B cell (primary cell): Measurements from ENCODE around the gene MAGEB16. TPM values are rescaled to one million over a fixed set of nuclear protein-coding genes. Genes with fewer than 3 reads are reported as not detected.

Experiments used
- ATAC-seq: fragments of 200-7000 bp; cut with Tn5 transposase; one replicate; pipeline ENCODE4 v1.10.0; 2021; ENCODE audit warnings: low read depth, mild to moderate bottlenecking, moderate number of reproducible peaks, moderate library complexity
- CTCF ChIA-PET: fragments of 350-600 bp; sonication (Branson Sonifier 250); formaldehyde crosslinking; loops from one replicate; lab custom pipeline; 2021; ENCODE audit warnings: antibody characterized with exemption, inconsistent platforms; lab: Charles Lee
- POLR2A ChIA-PET: fragments of 350-600 bp; sonication (Branson Sonifier 250); formaldehyde crosslinking; loops from one replicate; lab custom pipeline; 2021; ENCODE audit warnings: antibody characterized with exemption; lab: Charles Lee
- DNase-seq: peaks from one replicate; pipeline ENCODE4 v3.0.0; 2013
- H2AFZ ChIP-seq: 2 replicates; pipeline ENCODE4 v1.6.1; 2012; ENCODE audit warnings: mild to moderate bottlenecking, low read depth, low read length; ENCODE audit not compliant: insufficient read depth, poor library complexity, severe bottlenecking
- H3K27ac ChIP-seq, 2 donors: 1 replicate in 1 of 2; 2 replicates in 1 of 2; pipeline ENCODE4 v1.5.1; 2012 to 2013; ENCODE audit warnings: low read length in 2 of 2, mild to moderate bottlenecking in 2 of 2, moderate library complexity in 1 of 2
- H3K27me3 ChIP-seq, 4 experiments: fragments of 200-600 bp in 1 of 4; sonication (generic) in 1 of 4; replicated peaks in 1 of 4; 1 replicate in 2 of 4; 2 replicates in 2 of 4; pipeline versions ENCODE4 v1.6.1 to v1.7.0; 2013 to 2016; ENCODE audit warnings: low read length in 3 of 4, mild to moderate bottlenecking in 2 of 4, mixed read lengths in 1 of 4, moderate library complexity in 1 of 4; ENCODE audit not compliant: insufficient read depth in 4 of 4, control insufficient read depth in 3 of 4; ENCODE audit errors: control extremely low read depth in 1 of 4
- H3K36me3 ChIP-seq, 2 experiments: replicated peaks in 1 of 2; 1 replicate in 1 of 2; 2 replicates in 1 of 2; pipeline versions ENCODE4 v1.6.1 to v1.7.1; 2013; ENCODE audit warnings: low read length in 1 of 2; ENCODE audit not compliant: insufficient read depth in 2 of 2, control insufficient read depth in 1 of 2; ENCODE audit errors: control extremely low read depth in 1 of 2, extremely low read depth in 1 of 2
- H3K4me1 ChIP-seq, 2 donors: fragments of 200-600 bp in 1 of 2; sonication (generic) in 1 of 2; 1 replicate in 1 of 2; 2 replicates in 1 of 2; pipeline versions ENCODE4 v1.5.1 to v1.6.1; 2013 to 2017; ENCODE audit warnings: low read length in 2 of 2; ENCODE audit not compliant: control insufficient read depth in 2 of 2, insufficient read depth in 2 of 2
- H3K4me2 ChIP-seq: replicated peaks from 2 replicates; pipeline ENCODE3; 2012; ENCODE audit warnings: mild to moderate bottlenecking, low read depth, low read length; ENCODE audit not compliant: poor library complexity, severe bottlenecking
- H3K4me3 ChIP-seq, 5 experiments: fragments of 200-600 bp in 1 of 5; sonication (generic) in 1 of 5; 1 replicate in 3 of 5; 2 replicates in 2 of 5; pipeline versions ENCODE4 v1.5.1 to v1.7.0; 2011 to 2016; ENCODE audit warnings: low read length in 4 of 5, mild to moderate bottlenecking in 4 of 5, low read depth in 2 of 5, control low read depth in 1 of 5, moderate library complexity in 1 of 5; ENCODE audit not compliant: insufficient read depth in 1 of 5; ENCODE audit errors: control extremely low read depth in 1 of 5, extremely low read depth in 1 of 5
- H3K79me2 ChIP-seq: fragments of 200-600 bp; sonication (generic); one replicate; pipeline ENCODE4 v1.6.0; 2016; ENCODE audit warnings: low read length; ENCODE audit not compliant: control insufficient read depth, insufficient read depth
- H3K9ac ChIP-seq: fragments of 200-600 bp; sonication (generic); 2 replicates; pipeline ENCODE4 v1.6.1; 2017; ENCODE audit warnings: mild to moderate bottlenecking, low read length, moderate library complexity
- H3K9me3 ChIP-seq, 3 donors: one replicate each; pipeline versions ENCODE4 v1.6.1 to v1.7.1; 2013; ENCODE audit warnings: low read length in 2 of 3; ENCODE audit not compliant: control insufficient read depth in 2 of 3, insufficient read depth in 1 of 3; ENCODE audit errors: control extremely low read depth in 1 of 3
- H4K20me1 ChIP-seq: 2 replicates; pipeline ENCODE4 v1.6.0; 2012; ENCODE audit warnings: mild to moderate bottlenecking, low read length; ENCODE audit not compliant: insufficient read depth, control insufficient read depth, poor library complexity, severe bottlenecking
- H3K27ac Mint-ChIP-seq: one replicate; pipeline ENCODE4 v1.8.0; 2021; ENCODE audit warnings: mixed read lengths
- H3K27me3 Mint-ChIP-seq: one replicate; pipeline ENCODE4 v1.8.0; 2021; ENCODE audit warnings: mixed read lengths
- H3K4me1 Mint-ChIP-seq: one replicate; pipeline ENCODE4 v1.8.0; 2021; ENCODE audit warnings: mixed read lengths
- H3K4me3 Mint-ChIP-seq: one replicate; pipeline ENCODE4 v1.8.0; 2021; ENCODE audit warnings: mixed read lengths
- H3K9me3 Mint-ChIP-seq: one replicate; pipeline ENCODE4 v1.8.0; 2022; ENCODE audit warnings: mixed read lengths; ENCODE audit not compliant: insufficient read depth
- CTCF ChIP-seq: fragments of 200-600 bp; IDR thresholded peaks from one replicate; pipeline ENCODE4 v1.8.0; 2022; ENCODE audit warnings: antibody characterized with exemption, mild to moderate bottlenecking
- EZH2 ChIP-seq: IDR thresholded peaks from 2 replicates; pipeline ENCODE4 v1.6.1; 2012; ENCODE audit warnings: borderline replicate concordance, low read depth, mild to moderate bottlenecking, moderate library complexity, low read length; ENCODE audit not compliant: insufficient read depth, poor library complexity, severe bottlenecking
- WGBS: methylation state at CpG from one replicate; pipeline ENCODE4 v1.1.5; 2013; ENCODE audit warnings: missing lambda C conversion rate; ENCODE audit not compliant: insufficient coverage; 5-methylcytosine and 5-hydroxymethylcytosine counted together
- intact Hi-C: fragments of 100-400 bp; cut with micrococcal nuclease; formaldehyde crosslinking; loops from one replicate; pipeline ENCODE4 v1.10.0; 2022
- polyA plus RNA-seq: library from polyadenylated mRNA; depleted of rRNA; stranded (reverse); fragments of >200 nt; gene quantifications from 2 replicates; pipeline ENCODE4 v1.2.3, GENCODE V29; 2012
- total RNA-seq, 2 donors: library from RNA; stranded (reverse); fragments of 120-200 nt in 1 of 2; gene quantifications; 1 replicate in 1 of 2; 2 replicates in 1 of 2; pipeline versions ENCODE4 v1.2.3 to v1.2.4, GENCODE V29; 2013 to 2022

Gene MAGEB16
- total and polyA plus RNA-seq, 2 donors (not counting 1 experiment from before 2014, with no cell fraction given), result not detected

DNA sequence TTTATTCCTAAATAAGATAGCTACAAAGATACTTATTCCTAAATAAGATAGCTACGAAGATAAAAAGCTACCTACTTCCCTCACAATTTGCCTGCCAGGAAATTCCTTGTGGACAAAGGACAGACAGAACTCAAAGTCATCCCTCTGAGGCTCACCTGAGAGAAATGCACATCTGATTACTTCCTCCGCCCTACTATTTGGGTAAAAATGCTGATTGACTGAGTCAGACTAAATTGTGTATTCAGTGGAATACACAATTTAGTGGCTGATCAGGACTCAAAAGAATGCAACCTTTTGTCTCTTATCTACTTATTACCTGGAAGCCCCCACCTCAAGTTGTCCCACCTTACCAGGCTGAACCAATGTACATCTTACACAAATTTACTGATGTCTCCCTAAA, 10.3 kb upstream of the MAGEB16 start:
- ATAC-seq (no peak), DNase-seq (no peak)
- no CpG with 5 or more reads among the region's 2 CpGs for WGBS
- no peaks in the 10 kb centered on the region for H3K4me1 Mint-ChIP-seq
- POLR2A ChIA-PET, result no interaction called here
- H3K27me3 Mint-ChIP-seq, result no peaks in the 10 kb centered on the region
- Histone ChIP-seq H3K36me3 (no peaks in the 10 kb centered on the region), H3K9ac (no peak overlapping the region), H4K20me1 (no peaks in the 10 kb centered on the region), H3K27me3 (no peaks in the 10 kb centered on the region), H3K4me3 (no peak overlapping the region), H3K27ac (no peak overlapping the region), H3K79me2 (no peaks in the 10 kb centered on the region), H2AFZ (no peak overlapping the region), H3K4me1 (no peaks in the 10 kb centered on the region), H3K9me3 (no peaks in the 10 kb centered on the region), H3K4me2 (no peak overlapping the region)
- TF ChIP-seq CTCF (no peak), EZH2 (no peak)
- CTCF ChIA-PET, result no interaction called here
- no peak overlapping the region for H3K27ac Mint-ChIP-seq
- no peaks in the 10 kb centered on the region for H3K9me3 Mint-ChIP-seq
- intact Hi-C loops, result no loop called here
- no peak overlapping the region for H3K4me3 Mint-ChIP-seq

DNA sequence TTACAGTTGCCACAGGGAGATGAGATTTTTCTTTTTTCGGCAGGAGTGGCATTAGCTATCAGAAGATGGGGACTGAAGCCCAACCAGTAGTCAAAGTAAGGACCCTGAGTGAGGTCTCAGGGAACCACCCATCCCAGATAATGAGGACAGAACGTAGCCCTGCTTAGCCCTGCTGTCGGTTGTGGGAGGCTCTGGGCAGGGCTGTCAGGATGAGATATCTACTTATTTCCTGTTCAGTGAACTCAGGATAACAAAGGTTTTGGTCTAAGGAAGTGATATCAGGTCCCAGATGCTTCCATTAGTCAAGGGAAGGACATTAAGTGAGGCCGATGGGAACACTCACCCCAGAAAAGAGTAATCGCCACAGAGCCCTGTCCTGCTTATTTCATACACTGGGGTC, 2.3 kb downstream of the MAGEB16 start:
- TF ChIP-seq CTCF (no peak), EZH2 (no peak)
- no peaks in the 10 kb centered on the region for H4K20me1 ChIP-seq
- Mint-ChIP-seq H3K4me3 (no peak overlapping the region), H3K27ac (no peak overlapping the region), H3K4me1 (no peaks in the 10 kb centered on the region), H3K9me3 (no peaks in the 10 kb centered on the region), H3K27me3 (no peaks in the 10 kb centered on the region)
- H3K27ac ChIP-seq, result no peak overlapping the region
- no peak overlapping the region for H2AFZ ChIP-seq
- no peak overlapping the region for H3K9ac ChIP-seq
- H3K4me3 ChIP-seq, result no peak overlapping the region
- ChIA-PET POLR2A (no interaction called here), CTCF (no interaction called here)
- H3K36me3 ChIP-seq, result no peaks in the 10 kb centered on the region
- DNase-seq (no peak), ATAC-seq (no peak)
- intact Hi-C loops, result no loop called here
- H3K27me3 ChIP-seq, result no peaks in the 10 kb centered on the region
- no peaks in the 10 kb centered on the region for H3K79me2 ChIP-seq
- H3K4me1 ChIP-seq, result no peaks in the 10 kb centered on the region
- no CpG with 5 or more reads among the region's 5 CpGs for WGBS
- no peak overlapping the region for H3K4me2 ChIP-seq
- no peaks in the 10 kb centered on the region for H3K9me3 ChIP-seq
